ENCODE measurements around the gene PBX2.
"Not testable (repeated sequence)": the region's sequence is repeated elsewhere in the genome, so short reads cannot be mapped to it uniquely, and the experiment has no call there.

PBX2 gene

GRCh38 chr6:32149092-32149755 lies 40.8 kb downstream of the PBX2 start:
- DNase-seq (ENCODE audit: low spot score) = no peak

- DNase-seq (ENCODE audit: low spot score) = no peak
Observed at GRCh38 chr6:32148289-32149091, 41.5 kb downstream of the PBX2 start.

- DNase-seq (ENCODE audit: low spot score) = no peak
Observed at GRCh38 chr6:32147401-32148132, 42.4 kb downstream of the PBX2 start.

GRCh38 chr6:32146687-32147086 lies 43.3 kb downstream of the PBX2 start:
- DNase-seq (ENCODE audit: low spot score) = no peak

- DNase-seq (ENCODE audit: low spot score) = no peak
Observed at GRCh38 chr6:32146287-32146686, 43.7 kb downstream of the PBX2 start.

GRCh38 chr6:32144238-32144637 lies 45.8 kb downstream of the PBX2 start:
- DNase-seq (ENCODE audit: low spot score) = not testable (repeated sequence)

- no peak for DNase-seq (ENCODE audit: low spot score)
Observed at GRCh38 chr6:32140420-32141046, 49.5 kb downstream of the PBX2 start.

GRCh38 chr6:32139590-32139989 lies 50.4 kb downstream of the PBX2 start:
- no peak for DNase-seq (ENCODE audit: low spot score)

GRCh38 chr6:32137454-32137853 lies 52.5 kb downstream of the PBX2 start:
- no peak for DNase-seq (ENCODE audit: low spot score)

Measured in SW480 (cell line).